ENCODE measurements around the gene RALA. TPM values are rescaled to one million over a fixed set of nuclear protein-coding genes. Genes with fewer than 3 reads are reported as not detected.

Gene RALA
- total and polyA plus RNA-seq, 10 of the 15 experiments (the other 5 are each of a cell fraction or from before 2014, with no cell fraction given) = 7.5 to 53.3 (median 23.1) TPM

DNA sequence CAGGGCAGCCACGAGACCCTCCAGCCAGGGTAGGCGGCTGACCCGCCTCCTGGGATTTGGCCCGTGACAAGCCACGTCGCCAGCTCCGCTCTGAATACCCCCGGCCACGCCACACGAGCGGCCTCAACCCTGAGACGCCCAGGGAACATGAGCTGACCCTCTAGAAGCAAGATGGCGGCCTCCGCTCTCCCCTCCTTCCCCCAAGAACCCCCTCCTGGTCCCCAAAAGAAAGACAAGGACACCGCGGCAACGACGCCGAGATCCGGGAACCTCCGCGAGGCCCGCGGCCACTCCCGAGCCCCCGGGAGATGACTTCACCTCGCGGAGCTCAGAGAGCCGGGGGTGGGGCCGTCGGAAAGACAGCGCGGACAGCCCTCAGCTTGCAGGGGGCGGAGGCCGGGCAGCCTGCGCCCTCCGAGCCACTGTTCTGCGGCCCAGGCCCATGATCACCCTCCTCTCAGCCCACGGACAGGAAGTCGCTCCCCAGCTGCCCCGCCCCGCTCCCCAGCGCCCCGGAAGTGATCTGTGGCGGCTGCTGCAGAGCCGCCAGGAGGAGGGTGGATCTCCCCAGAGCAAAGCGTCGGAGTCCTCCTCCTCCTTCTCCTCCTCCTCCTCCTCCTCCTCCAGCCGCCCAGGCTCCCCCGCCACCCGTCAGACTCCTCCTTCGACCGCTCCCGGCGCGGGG is at the start of gene RALA (continued):
- 0 out of 2 replicates have a peak, but pooled peaks have one; percentile 29 for TF ChIP-seq ATF7 (IDR thresholded peaks at IDR 0.05; ENCODE audit: low read depth)
- TF ChIP-seq, protein P1, sequence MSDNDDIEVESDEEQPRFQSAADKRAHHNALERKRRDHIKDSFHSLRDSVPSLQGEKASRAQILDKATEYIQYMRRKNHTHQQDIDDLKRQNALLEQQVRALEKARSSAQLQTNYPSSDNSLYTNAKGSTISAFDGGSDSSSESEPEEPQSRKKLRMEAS (IDR thresholded peaks at IDR 0.05; ENCODE audit: low read depth, low read length) = 0 out of 2 replicates have a peak, but pooled peaks have one; percentile 8
- no peak; the same call in 1 of the 2 replicates for TF ChIP-seq CREB1 (IDR thresholded peaks at IDR 0.05; ENCODE audit: low read depth)
- TF ChIP-seq HCFC1 (IDR thresholded peaks at IDR 0.05; ENCODE audit: low read length) = peak; percentile 59; the same call in 1 of the 2 replicates
- TF ChIP-seq, protein P2, sequence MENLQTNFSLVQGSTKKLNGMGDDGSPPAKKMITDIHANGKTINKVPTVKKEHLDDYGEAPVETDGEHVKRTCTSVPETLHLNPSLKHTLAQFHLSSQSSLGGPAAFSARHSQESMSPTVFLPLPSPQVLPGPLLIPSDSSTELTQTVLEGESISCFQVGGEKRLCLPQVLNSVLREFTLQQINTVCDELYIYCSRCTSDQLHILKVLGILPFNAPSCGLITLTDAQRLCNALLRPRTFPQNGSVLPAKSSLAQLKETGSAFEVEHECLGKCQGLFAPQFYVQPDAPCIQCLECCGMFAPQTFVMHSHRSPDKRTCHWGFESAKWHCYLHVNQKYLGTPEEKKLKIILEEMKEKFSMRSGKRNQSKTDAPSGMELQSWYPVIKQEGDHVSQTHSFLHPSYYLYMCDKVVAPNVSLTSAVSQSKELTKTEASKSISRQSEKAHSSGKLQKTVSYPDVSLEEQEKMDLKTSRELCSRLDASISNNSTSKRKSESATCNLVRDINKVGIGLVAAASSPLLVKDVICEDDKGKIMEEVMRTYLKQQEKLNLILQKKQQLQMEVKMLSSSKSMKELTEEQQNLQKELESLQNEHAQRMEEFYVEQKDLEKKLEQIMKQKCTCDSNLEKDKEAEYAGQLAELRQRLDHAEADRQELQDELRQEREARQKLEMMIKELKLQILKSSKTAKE (IDR thresholded peaks at IDR 0.05; ENCODE audit: low read depth, poor library complexity, severe bottlenecking) = no peak
- TF ChIP-seq, protein P3, sequence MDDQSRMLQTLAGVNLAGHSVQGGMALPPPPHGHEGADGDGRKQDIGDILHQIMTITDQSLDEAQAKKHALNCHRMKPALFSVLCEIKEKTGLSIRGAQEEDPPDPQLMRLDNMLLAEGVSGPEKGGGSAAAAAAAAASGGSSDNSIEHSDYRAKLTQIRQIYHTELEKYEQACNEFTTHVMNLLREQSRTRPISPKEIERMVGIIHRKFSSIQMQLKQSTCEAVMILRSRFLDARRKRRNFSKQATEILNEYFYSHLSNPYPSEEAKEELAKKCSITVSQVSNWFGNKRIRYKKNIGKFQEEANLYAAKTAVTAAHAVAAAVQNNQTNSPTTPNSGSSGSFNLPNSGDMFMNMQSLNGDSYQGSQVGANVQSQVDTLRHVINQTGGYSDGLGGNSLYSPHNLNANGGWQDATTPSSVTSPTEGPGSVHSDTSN (IDR thresholded peaks at IDR 0.05; ENCODE audit: insufficient replicate concordance, low read depth, low read length) = no peak
- no peak for TF ChIP-seq SP1 (IDR thresholded peaks at IDR 0.05; ENCODE audit: low read depth, low read length)
- TF ChIP-seq RB1 (IDR thresholded peaks at IDR 0.05; ENCODE audit: borderline replicate concordance) = no peak
- no peak for TF ChIP-seq POLR2AphosphoS2 (IDR thresholded peaks at IDR 0.05; ENCODE audit: low read depth, low read length)
- TF ChIP-seq BHLHE40 (IDR thresholded peaks at IDR 0.05; ENCODE audit: borderline replicate concordance in 1 of 2, low read depth in 2 of 2, low read length in 1 of 2) = peak; percentile 77 to 87; a peak in 3 of 4 replicates
- peak; percentile 92 for TF ChIP-seq POLR2AphosphoS5 (IDR thresholded peaks at IDR 0.05; ENCODE audit: low read length)
- no peak for TF ChIP-seq LARP7 (IDR thresholded peaks at IDR 0.05)
- no peak for TF ChIP-seq PAX8 (IDR thresholded peaks at IDR 0.05)
- no peak for TF ChIP-seq ZBED1 (IDR thresholded peaks at IDR 0.05; ENCODE audit: borderline replicate concordance)
- peak; percentile 96 for TF ChIP-seq POLR2A (IDR thresholded peaks at IDR 0.05; ENCODE audit: low read depth, low read length)
- TF ChIP-seq HDAC6 (IDR thresholded peaks at IDR 0.05; ENCODE audit: unreplicated experiment) = no peak
- no peak; the same call in 1 of the 2 replicates for TF ChIP-seq SMAD5 (IDR thresholded peaks at IDR 0.05; ENCODE audit: low read depth)
- no peak for TF ChIP-seq RAD51 (IDR thresholded peaks at IDR 0.05)
- TF ChIP-seq, protein P4, sequence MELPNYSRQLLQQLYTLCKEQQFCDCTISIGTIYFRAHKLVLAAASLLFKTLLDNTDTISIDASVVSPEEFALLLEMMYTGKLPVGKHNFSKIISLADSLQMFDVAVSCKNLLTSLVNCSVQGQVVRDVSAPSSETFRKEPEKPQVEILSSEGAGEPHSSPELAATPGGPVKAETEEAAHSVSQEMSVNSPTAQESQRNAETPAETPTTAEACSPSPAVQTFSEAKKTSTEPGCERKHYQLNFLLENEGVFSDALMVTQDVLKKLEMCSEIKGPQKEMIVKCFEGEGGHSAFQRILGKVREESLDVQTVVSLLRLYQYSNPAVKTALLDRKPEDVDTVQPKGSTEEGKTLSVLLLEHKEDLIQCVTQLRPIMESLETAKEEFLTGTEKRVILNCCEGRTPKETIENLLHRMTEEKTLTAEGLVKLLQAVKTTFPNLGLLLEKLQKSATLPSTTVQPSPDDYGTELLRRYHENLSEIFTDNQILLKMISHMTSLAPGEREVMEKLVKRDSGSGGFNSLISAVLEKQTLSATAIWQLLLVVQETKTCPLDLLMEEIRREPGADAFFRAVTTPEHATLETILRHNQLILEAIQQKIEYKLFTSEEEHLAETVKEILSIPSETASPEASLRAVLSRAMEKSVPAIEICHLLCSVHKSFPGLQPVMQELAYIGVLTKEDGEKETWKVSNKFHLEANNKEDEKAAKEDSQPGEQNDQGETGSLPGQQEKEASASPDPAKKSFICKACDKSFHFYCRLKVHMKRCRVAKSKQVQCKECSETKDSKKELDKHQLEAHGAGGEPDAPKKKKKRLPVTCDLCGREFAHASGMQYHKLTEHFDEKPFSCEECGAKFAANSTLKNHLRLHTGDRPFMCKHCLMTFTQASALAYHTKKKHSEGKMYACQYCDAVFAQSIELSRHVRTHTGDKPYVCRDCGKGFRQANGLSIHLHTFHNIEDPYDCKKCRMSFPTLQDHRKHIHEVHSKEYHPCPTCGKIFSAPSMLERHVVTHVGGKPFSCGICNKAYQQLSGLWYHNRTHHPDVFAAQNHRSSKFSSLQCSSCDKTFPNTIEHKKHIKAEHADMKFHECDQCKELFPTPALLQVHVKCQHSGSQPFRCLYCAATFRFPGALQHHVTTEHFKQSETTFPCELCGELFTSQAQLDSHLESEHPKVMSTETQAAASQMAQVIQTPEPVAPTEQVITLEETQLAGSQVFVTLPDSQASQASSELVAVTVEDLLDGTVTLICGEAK (IDR thresholded peaks at IDR 0.05; ENCODE audit: borderline replicate concordance) = peak; percentile 95
- no peak; a peak in 1 of 4 replicates for TF ChIP-seq IKZF2 (IDR thresholded peaks at IDR 0.05)
- TF ChIP-seq, protein P5, sequence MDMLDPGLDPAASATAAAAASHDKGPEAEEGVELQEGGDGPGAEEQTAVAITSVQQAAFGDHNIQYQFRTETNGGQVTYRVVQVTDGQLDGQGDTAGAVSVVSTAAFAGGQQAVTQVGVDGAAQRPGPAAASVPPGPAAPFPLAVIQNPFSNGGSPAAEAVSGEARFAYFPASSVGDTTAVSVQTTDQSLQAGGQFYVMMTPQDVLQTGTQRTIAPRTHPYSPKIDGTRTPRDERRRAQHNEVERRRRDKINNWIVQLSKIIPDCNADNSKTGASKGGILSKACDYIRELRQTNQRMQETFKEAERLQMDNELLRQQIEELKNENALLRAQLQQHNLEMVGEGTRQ (IDR thresholded peaks at IDR 0.05; ENCODE audit: borderline replicate concordance, low read depth, low read length) = no peak
- no peak for TF ChIP-seq EED (IDR thresholded peaks at IDR 0.05; ENCODE audit: low read depth)
- no peak for TF ChIP-seq BRCA1 (IDR thresholded peaks at IDR 0.05; ENCODE audit: low read depth, low read length)
- no peak for TF ChIP-seq CHD4 (IDR thresholded peaks at IDR 0.05)
